ENCODE measurements around the gene BTNL9. TPM values are rescaled to one million over a fixed set of nuclear protein-coding genes. Genes with fewer than 3 reads are reported as not detected.

BTNL9 gene
- total RNA-seq, 1 experiment from 2014 or later, result 0.96 TPM

DNA sequence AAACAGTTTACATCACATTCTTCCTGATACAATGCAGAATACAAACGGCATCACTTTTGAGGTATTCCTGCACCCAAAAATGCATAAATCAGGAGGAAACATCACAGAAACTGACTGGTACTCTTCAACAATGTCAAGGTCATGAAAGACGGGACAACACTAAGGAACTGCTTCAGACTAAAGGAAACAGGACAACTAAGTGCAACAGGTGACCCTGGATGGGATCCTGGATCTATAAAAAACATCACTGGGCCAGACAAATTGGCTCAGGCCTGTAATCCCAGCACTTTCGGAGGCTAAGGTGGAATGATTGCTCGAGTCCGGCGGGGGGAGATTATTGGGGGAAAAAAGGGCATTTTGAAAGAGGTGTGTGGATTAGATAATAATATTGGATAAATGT lies 22.6 kb downstream of the BTNL9 start:
- H2BK20ac ChIP-seq (ENCODE audit: low read depth, low read length, poor library complexity, severe bottlenecking), result no peak overlapping the region
- no peak overlapping the region for H3K27ac Mint-ChIP-seq
- WGBS (ENCODE audit: extremely low coverage, insufficient read length, low lambda C conversion rate), result 100% methylated on average over 2 of the region's 6 CpGs

More for the DNA sequence above, 22.6 kb downstream of the BTNL9 start:
- Histone ChIP-seq H3K4me1 (ENCODE audit: insufficient read depth, low read length) (0 out of 2 replicates have a peak, but pooled peaks cover 2% of the 10 kb centered on the region), H3K18ac (ENCODE audit: insufficient read length, low read depth, low read length) (no peak overlapping the region), H3K9me3 (ENCODE audit: control insufficient read depth, low read depth, low read length) (no peaks in the 10 kb centered on the region), H4K20me1 (ENCODE audit: control insufficient read depth, insufficient read depth, insufficient read length) (no peaks in the 10 kb centered on the region), H3K14ac (ENCODE audit: insufficient read depth, low read length) (no peak overlapping the region), H3K27me3 (ENCODE audit: insufficient read depth, low read length) (peaks cover 35% of the 10 kb centered on the region), H4K8ac (replicated peaks; ENCODE audit: insufficient read length, low read depth, low read length) (no peak overlapping the region), H2BK12ac (ENCODE audit: insufficient read length, low read depth, low read length) (no peak overlapping the region), H3K79me2 (ENCODE audit: insufficient read depth, low read length) (no peaks in the 10 kb centered on the region), H3K4ac (ENCODE audit: low read depth, low read length) (no peak overlapping the region), H2BK120ac (ENCODE audit: low read depth, low read length, poor library complexity, severe bottlenecking) (no peak overlapping the region), H3K56ac (ENCODE audit: insufficient read length, low read depth, low read length) (no peak overlapping the region), H4K91ac (ENCODE audit: insufficient read length, low read depth, low read length) (no peak overlapping the region), H3K23ac (ENCODE audit: insufficient read length, low read depth, low read length) (no peak overlapping the region), H4K5ac (ENCODE audit: insufficient read length, low read depth, low read length) (no peak overlapping the region), H3K9ac (ENCODE audit: extremely low read depth, insufficient read length, low read length) (no peak overlapping the region), H3K79me1 (ENCODE audit: insufficient read depth, low read depth, low read length, poor library complexity, severe bottlenecking) (no peaks in the 10 kb centered on the region), H3K27ac (ENCODE audit: insufficient read length, low read depth, low read length) (no peak overlapping the region), H3K23me2 (ENCODE audit: insufficient read length, low read depth, low read length, poor library complexity, severe bottlenecking) (peaks cover 9% of the 10 kb centered on the region), H3K4me2 (ENCODE audit: insufficient read depth, insufficient read length, low read length) (no peak overlapping the region), H2AK5ac (ENCODE audit: insufficient read length, low read length) (no peak overlapping the region), H3T11ph (ENCODE audit: low read length) (no peak overlapping the region), H2BK15ac (ENCODE audit: low read depth, low read length) (no peak overlapping the region), H2AFZ (ENCODE audit: low read length) (no peak overlapping the region), H2BK5ac (ENCODE audit: insufficient read length, low read length) (no peak overlapping the region)
- Mint-ChIP-seq H3K4me1 (peaks cover 8 to 10% of the 10 kb centered on the region in 2 experiments), H3K9me3 (peaks cover 0 to 24% of the 10 kb centered on the region in 2 experiments; a peak in 3 of 5 replicates), H3K36me3 (ENCODE audit: insufficient read depth in 1 of 3, low read depth in 3 of 3) (peaks cover 0 to 1% (median 0%) of the 10 kb centered on the region in 3 experiments; a peak in 1 of 7 replicates), H3K4me3 (0 out of 5 replicates have a peak overlapping the region, but pooled peaks of 1 of the 2 experiments have one; percentile 31), H3K27me3 (ENCODE audit: low read depth) (peaks cover 93% of the 10 kb centered on the region)
- TF ChIP-seq, protein P1, sequence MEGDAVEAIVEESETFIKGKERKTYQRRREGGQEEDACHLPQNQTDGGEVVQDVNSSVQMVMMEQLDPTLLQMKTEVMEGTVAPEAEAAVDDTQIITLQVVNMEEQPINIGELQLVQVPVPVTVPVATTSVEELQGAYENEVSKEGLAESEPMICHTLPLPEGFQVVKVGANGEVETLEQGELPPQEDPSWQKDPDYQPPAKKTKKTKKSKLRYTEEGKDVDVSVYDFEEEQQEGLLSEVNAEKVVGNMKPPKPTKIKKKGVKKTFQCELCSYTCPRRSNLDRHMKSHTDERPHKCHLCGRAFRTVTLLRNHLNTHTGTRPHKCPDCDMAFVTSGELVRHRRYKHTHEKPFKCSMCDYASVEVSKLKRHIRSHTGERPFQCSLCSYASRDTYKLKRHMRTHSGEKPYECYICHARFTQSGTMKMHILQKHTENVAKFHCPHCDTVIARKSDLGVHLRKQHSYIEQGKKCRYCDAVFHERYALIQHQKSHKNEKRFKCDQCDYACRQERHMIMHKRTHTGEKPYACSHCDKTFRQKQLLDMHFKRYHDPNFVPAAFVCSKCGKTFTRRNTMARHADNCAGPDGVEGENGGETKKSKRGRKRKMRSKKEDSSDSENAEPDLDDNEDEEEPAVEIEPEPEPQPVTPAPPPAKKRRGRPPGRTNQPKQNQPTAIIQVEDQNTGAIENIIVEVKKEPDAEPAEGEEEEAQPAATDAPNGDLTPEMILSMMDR (conservative IDR thresholded peaks at IDR 0.05), result no peak
- DNase-seq, result no peak
